GM12878 (cell line): Measurements from ENCODE around the gene MFSD12. TPM values are rescaled to one million over a fixed set of nuclear protein-coding genes. Genes with fewer than 3 reads are reported as not detected.

Experiments used
- ATAC-seq: fragments of 200-7000 bp; cut with Tn5 transposase; 3 replicates; pipeline ENCODE4 v1.9.1; 2020; ENCODE audit warnings: mild to moderate bottlenecking, moderate library complexity
- BruUV-seq: library from RNA; stranded (reverse); fragments of 400-500 nt; replicated peaks from 2 replicates; lab custom pipeline; 2021; lab: Mats Ljungman, UMichigan
- CTCF ChIA-PET: fragments of 300-600 bp; sonication (Branson Sonifier 250); formaldehyde crosslinking; extraction: SDS; loops from one replicate; lab custom pipeline; 2021; ENCODE audit warnings: inconsistent platforms; lab: Yijun Ruan, JAX
- POLR2A ChIA-PET: fragments of 350-600 bp; formaldehyde crosslinking; extraction: SDS; loops from one replicate; lab custom pipeline; 2021; ENCODE audit warnings: inconsistent platforms; lab: Charles Lee
- RAD21 ChIA-PET: fragments of 300-600 bp; sonication (Branson Sonifier 250); formaldehyde crosslinking; loops from one replicate; lab custom pipeline; 2023; ENCODE audit warnings: antibody characterized with exemption; ENCODE audit not compliant: unreplicated experiment; lab: Charles Lee
- SMC1A ChIA-PET: fragments of 300-600 bp; sonication (Branson Sonifier 250); formaldehyde crosslinking; loops from one replicate; lab custom pipeline; 2023; ENCODE audit not compliant: unreplicated experiment, uncharacterized antibody; lab: Charles Lee
- DNase-seq: peaks from one replicate; pipeline ENCODE4 v3.0.0-alpha.2; 2011; ENCODE audit warnings: low read depth, low spot score
- FAIRE-seq: peaks from 3 replicates; lab custom pipeline; 2011; peaks lifted over from hg19 to GRCh38; lab: Jason Lieb, UNC
- H2AFZ ChIP-seq: 2 replicates; pipeline ENCODE4 v1.6.0; 2011; ENCODE audit warnings: low read depth, low read length, control low read depth; ENCODE audit not compliant: control insufficient read depth
- H3K27ac ChIP-seq: 2 replicates; pipeline ENCODE4 v1.5.1; 2011; ENCODE audit warnings: control low read depth; ENCODE audit not compliant: control insufficient read depth, insufficient read depth
- H3K27me3 ChIP-seq, 2 experiments: replicated peaks in 1 of 2; 2 replicates each; pipeline versions ENCODE4 v1.6.0 to v1.6.1; 2011; ENCODE audit warnings: low read length in 1 of 2; ENCODE audit not compliant: control insufficient read depth in 2 of 2, insufficient read depth in 2 of 2
- H3K36me3 ChIP-seq, 2 experiments: 2 replicates each; pipeline ENCODE4 v1.5.1; 2011; ENCODE audit warnings: low read length in 1 of 2; ENCODE audit not compliant: control insufficient read depth in 2 of 2, insufficient read depth in 2 of 2
- H3K4me1 ChIP-seq: 2 replicates; pipeline ENCODE4 v1.6.1; 2011; ENCODE audit warnings: mild to moderate bottlenecking, low read length, moderate library complexity, mixed read lengths; ENCODE audit not compliant: control insufficient read depth, insufficient read depth
- H3K4me2 ChIP-seq: 2 replicates; pipeline ENCODE4 v1.6.0; 2011; ENCODE audit warnings: control low read depth; ENCODE audit not compliant: control insufficient read depth, insufficient read depth
- H3K4me3 ChIP-seq: fragments of 200-600 bp; sonication (generic); 2 replicates; pipeline ENCODE4 v1.5.1; 2016
- H3K79me2 ChIP-seq: 2 replicates; pipeline ENCODE4 v1.6.0; 2011; ENCODE audit warnings: low read length; ENCODE audit not compliant: control insufficient read depth, insufficient read depth
- H3K9ac ChIP-seq: 2 replicates; pipeline ENCODE4 v1.8.0; 2011; ENCODE audit warnings: low read length, control low read depth, mixed read lengths; ENCODE audit not compliant: control insufficient read depth, insufficient read depth
- H3K9me3 ChIP-seq: replicated peaks from 3 replicates; pipeline ENCODE4 v1.5.1; 2011; ENCODE audit warnings: mild to moderate bottlenecking, low read length; ENCODE audit not compliant: control insufficient read depth, insufficient read depth
- H4K20me1 ChIP-seq: 2 replicates; pipeline ENCODE4 v1.6.0; 2011; ENCODE audit not compliant: control insufficient read depth, insufficient read depth
- HDGF ChIP-seq: fragments of 450-650 bp; IDR thresholded peaks from 2 replicates; pipeline ENCODE4 v1.6.1; 2016; ENCODE audit warnings: antibody characterized with exemption
- SREBF1 ChIP-seq: IDR thresholded peaks from 2 replicates; pipeline ENCODE4 v1.6.1; 2012; ENCODE audit warnings: mild to moderate bottlenecking, low read length
- TCF3 ChIP-seq: IDR thresholded peaks from 2 replicates; pipeline ENCODE4 v1.6.1; 2012; ENCODE audit warnings: low read depth, mild to moderate bottlenecking, low read length, borderline replicate concordance; ENCODE audit not compliant: insufficient read depth
- ZSCAN29 ChIP-seq: fragments of 450-650 bp; IDR thresholded peaks from 2 replicates; pipeline ENCODE4 v1.6.1; 2017; ENCODE audit warnings: mild to moderate bottlenecking, moderate library complexity
- WGBS: methylation state at CpG from one replicate; pipeline ENCODE4 v1.1.6; 2016; ENCODE audit warnings: low lambda C conversion rate; ENCODE audit not compliant: insufficient replicate concordance, insufficient coverage; ENCODE audit errors: missing lambda C conversion rate; 5-methylcytosine and 5-hydroxymethylcytosine counted together
- in situ Hi-C: fragments of 300-500 bp; cut with MboI; formaldehyde crosslinking; loops from 9 replicates; pipeline ENCODE4 v1.14.3; 2018; ENCODE audit warnings: mixed read lengths
- intact Hi-C: fragments of 100-400 bp; cut with micrococcal nuclease; formaldehyde crosslinking; loops from one replicate; pipeline ENCODE4 v1.14.2; 2022; ENCODE audit not compliant: unreplicated experiment
- polyA plus RNA-seq, 11 experiments: library from polyadenylated mRNA; depleted of rRNA in 4 of 11; unstranded in 6 of 11; stranded (reverse) in 5 of 11; fragments of >200 nt; fragmentation: Nextera tagmentation in 4 of 11; fragmentation: Illumina TruSeq in 1 of 11; extraction: Ambion mirVana in 4 of 11; extraction: Trizol in 1 of 11; gene quantifications; 1 replicate in 1 of 11; 2 replicates in 10 of 11; pipeline versions ENCODE4 v1.2.1 to v1.2.3, GENCODE V29; 2011 to 2016; ENCODE audit warnings: inconsistent platforms in 2 of 11, missing spikeins in 2 of 11, low read depth in 1 of 11
- total RNA-seq, 4 experiments: library from RNA; depleted of rRNA in 3 of 4; stranded (reverse); fragments of >200 nt in 3 of 4; fragmentation: Illumina TruSeq in 1 of 4; extraction: Trizol in 1 of 4; gene quantifications; 2 replicates each; pipeline versions ENCODE4 v1.2.1 to v1.2.3, GENCODE V29; 2013 to 2021

MFSD12 gene
- total and polyA plus RNA-seq, 10 of the 15 experiments (the other 5 are each of a cell fraction or from before 2014, with no cell fraction given): 0.58 to 65.9 (median 16.8) TPM

GRCh38 chr19:3606174-3606689, 48.8 kb upstream of the MFSD12 start:
- peak; percentile 57 for ATAC-seq
- WGBS: 8% methylated on average over 27 of the region's 35 CpGs
- no peak for FAIRE-seq
- H3K79me2 ChIP-seq: no peaks in the 10 kb centered on the region
- H2AFZ ChIP-seq: 0 out of 2 replicates have a peak overlapping the region, but pooled peaks have one; percentile 17
- no peaks in the 10 kb centered on the region for H3K9me3 ChIP-seq
- no peaks in the 10 kb centered on the region for H3K27me3 ChIP-seq
- peaks cover 0 to 4% of the 10 kb centered on the region in 2 experiments; a peak in 2 of 4 replicates for H3K36me3 ChIP-seq
- H3K4me2 ChIP-seq: peak overlapping the region; percentile 38; the same call in 1 of the 2 replicates
- SMC1A ChIA-PET: no interaction called here
- CTCF ChIA-PET: no interaction called here
- no peak overlapping the region for H3K27ac ChIP-seq
- intact Hi-C loops (loop anchor here (5.0 kb wide), 1 partner anchor 34 kb away; the partner anchor contains the start of gene HMG20B), in situ Hi-C loops (no loop called here)
- H3K9ac ChIP-seq: no peak overlapping the region
- no peak for DNase-seq
- POLR2A ChIA-PET: no interaction called here
- H3K4me3 ChIP-seq: no peak overlapping the region
- no TSS peak for BruUV-seq
- H3K4me1 ChIP-seq: peaks cover 12% of the 10 kb centered on the region
- RAD21 ChIA-PET: no interaction called here
- TF ChIP-seq ZSCAN29 (no peak), TCF3 (no peak)
- no peaks in the 10 kb centered on the region for H4K20me1 ChIP-seq

- 0 out of 2 replicates have a peak, but pooled peaks have one; percentile 17 for TF ChIP-seq HDGF
- TF ChIP-seq SREBF1: no peak
- FAIRE-seq (no peak), ATAC-seq (no peak), DNase-seq (no peak)
- Histone ChIP-seq H4K20me1 (no peaks in the 10 kb centered on the region), H3K27ac (no peak overlapping the region), H2AFZ (no peak overlapping the region; the same call in 1 of the 2 replicates), H3K4me3 (no peak overlapping the region), H3K4me2 (no peak overlapping the region), H3K36me3 (0 out of 4 replicates have a peak, but pooled peaks cover 0 to under 1% of the 10 kb centered on the region in 2 experiments), H3K9ac (no peak overlapping the region), H3K27me3 (no peaks in the 10 kb centered on the region), H3K79me2 (no peaks in the 10 kb centered on the region), H3K4me1 (peaks cover 12% of the 10 kb centered on the region), H3K9me3 (no peaks in the 10 kb centered on the region)
- POLR2A ChIA-PET: no interaction called here
- SMC1A ChIA-PET: no interaction called here
- in situ Hi-C loops (no loop called here), intact Hi-C loops (loop anchor here (5.0 kb wide), 1 partner anchor 33 kb away; the partner anchor contains the start of gene HMG20B)
- RAD21 ChIA-PET: no interaction called here
- CTCF ChIA-PET: no interaction called here
- no TSS peak for BruUV-seq
- WGBS: 41% methylated on average over 5 of the region's 5 CpGs
Measured at GRCh38 chr19:3605770-3606169, 48.4 kb upstream of the MFSD12 start.
